Lower leg skin (tissue), 4 donors: Measurements from ENCODE around the gene NRXN3. TPM values are rescaled to one million over a fixed set of nuclear protein-coding genes. Genes with fewer than 3 reads are reported as not detected.

Source experiments
- DNase-seq, 2 donors: peaks; one replicate each; pipeline ENCODE4 v3.0.0-alpha.2; 2019; ENCODE audit warnings: low spot score in 2 of 2
- H3K4me3 ChIP-seq: fragments of 200-600 bp; sonication (generic); 2 replicates; pipeline ENCODE4 v1.5.1; 2017; ENCODE audit warnings: mild to moderate bottlenecking, low read depth; ENCODE audit not compliant: poor library complexity, severe bottlenecking
- CTCF ChIP-seq, 3 donors: fragments of 450-650 bp; IDR thresholded peaks; one replicate each; pipeline ENCODE4 v1.5.1; 2016; ENCODE audit warnings: antibody characterized with exemption in 3 of 3, mild to moderate bottlenecking in 3 of 3, moderate library complexity in 2 of 3
- POLR2A ChIP-seq, 2 donors: fragments of 450-650 bp; IDR thresholded peaks; one replicate each; pipeline ENCODE4 v1.6.1; 2016 to 2017; ENCODE audit warnings: antibody characterized with exemption in 2 of 2, mild to moderate bottlenecking in 1 of 2, moderate library complexity in 1 of 2
- WGBS, 2 donors: methylation state at CpG; one replicate each; pipeline ENCODE4 v1.1.5; 2018; 5-methylcytosine and 5-hydroxymethylcytosine counted together
- intact Hi-C: fragments of 100-400 bp; cut with DNase I; formaldehyde crosslinking; loops from one replicate; pipeline ENCODE4 v1.15.0; 2023; ENCODE audit warnings: low total_unique reads
- total RNA-seq, 4 donors: library from RNA; depleted of rRNA; stranded (reverse); fragments of >200 nt; gene quantifications; one replicate each; pipeline ENCODE4 v1.1.0, GENCODE V29; 2016

Gene NRXN3
- total RNA-seq, 4 donors from 2014 or later = 0.61 to 2.4 (median 1.7) TPM

GRCh38 chr14:78666336-78667056 lies 496.3 kb downstream of the NRXN3 start:
- WGBS, 2 donors = 65 to 77% methylated on average over 5 of the region's 5 CpGs
- TF ChIP-seq CTCF (IDR thresholded peaks at IDR 0.05) = no peak
- no peak for TF ChIP-seq POLR2A (IDR thresholded peaks at IDR 0.05)
- DNase-seq = no peak
- H3K4me3 ChIP-seq = no peak overlapping the region
- intact Hi-C loops = no loop called here

- 51 to 65% methylated on average over 1 of the region's 1 CpG for WGBS, 2 donors
- DNase-seq = no peak
- no peak overlapping the region for H3K4me3 ChIP-seq
Observed at GRCh38 chr14:78667141-78667540, 497.0 kb downstream of the NRXN3 start.

GRCh38 chr14:78673845-78674244 lies 503.7 kb downstream of the NRXN3 start:
- no peak overlapping the region for H3K4me3 ChIP-seq
- 78 to 90% methylated on average over 3 of the region's 3 CpGs for WGBS, 2 donors
- no peak for DNase-seq
- intact Hi-C loops = no loop called here
- TF ChIP-seq POLR2A (IDR thresholded peaks at IDR 0.05) (no peak), CTCF (IDR thresholded peaks at IDR 0.05) (no peak)

More at GRCh38 chr14:78667141-78667540, 497.0 kb downstream of the NRXN3 start:
- intact Hi-C loops = no loop called here
- TF ChIP-seq CTCF (IDR thresholded peaks at IDR 0.05) = no peak
- no peak for TF ChIP-seq POLR2A (IDR thresholded peaks at IDR 0.05)

- intact Hi-C loops = no loop called here
Observed at GRCh38 chr14:78674820-78675219, 504.6 kb downstream of the NRXN3 start.

GRCh38 chr14:78683206-78683605 lies 513.0 kb downstream of the NRXN3 start:
- no peak for TF ChIP-seq CTCF (IDR thresholded peaks at IDR 0.05)
- no peak for TF ChIP-seq POLR2A (IDR thresholded peaks at IDR 0.05)
- 83 to 87% methylated on average over 5 of the region's 5 CpGs for WGBS, 2 donors
- H3K4me3 ChIP-seq = no peak overlapping the region
- DNase-seq = no peak
- intact Hi-C loops = no loop called here

More at GRCh38 chr14:78674820-78675219, 504.6 kb downstream of the NRXN3 start:
- no peak for DNase-seq
- H3K4me3 ChIP-seq = no peak overlapping the region
- TF ChIP-seq CTCF (IDR thresholded peaks at IDR 0.05) (no peak), POLR2A (IDR thresholded peaks at IDR 0.05) (no peak)

- intact Hi-C loops = no loop called here
- no peak for DNase-seq
- no peak overlapping the region for H3K4me3 ChIP-seq
- WGBS, 2 donors = 43 to 70% methylated on average over 1 of the region's 1 CpG
- TF ChIP-seq POLR2A (IDR thresholded peaks at IDR 0.05) (no peak), CTCF (IDR thresholded peaks at IDR 0.05) (no peak)
Observed at GRCh38 chr14:78683981-78684380, 513.8 kb downstream of the NRXN3 start.
